Measurements from ENCODE around the gene XYLT1. TPM values are rescaled to one million over a fixed set of nuclear protein-coding genes. Genes with fewer than 3 reads are reported as not detected.

XYLT1 gene
- total and polyA plus RNA-seq, 2 experiments from 2014 or later = 4.5 to 26.3 TPM

- H3K4me1 ChIP-seq (ENCODE audit: insufficient read depth) = peaks cover 13% of the 10 kb centered on the region
- TF ChIP-seq EZH2phosphoT487 (IDR thresholded peaks at IDR 0.05; ENCODE audit: insufficient read depth, low read depth) (no peak), EZH2 (IDR thresholded peaks at IDR 0.05; ENCODE audit: insufficient read depth, poor library complexity, severe bottlenecking) (no peak)
- no peaks in the 10 kb centered on the region for H3K9me2 ChIP-seq (ENCODE audit: insufficient read depth)
- H3F3A ChIP-seq (ENCODE audit: insufficient read depth) = peaks cover 21% of the 10 kb centered on the region
- peaks cover 97% of the 10 kb centered on the region for H3K79me2 ChIP-seq (ENCODE audit: insufficient read depth)
- in situ Hi-C loops (cut with MboI) = no loop called here
- no peaks in the 10 kb centered on the region for H3K9me3 ChIP-seq (ENCODE audit: low read depth)
- DNase-seq = no peak
- no peak overlapping the region for H2AFZ ChIP-seq
- H3K4me2 ChIP-seq (ENCODE audit: unreplicated experiment) = no peak overlapping the region
- no peaks in the 10 kb centered on the region for H3K27me3 ChIP-seq (replicated peaks; ENCODE audit: insufficient read depth)
- H3K9ac ChIP-seq = no peak overlapping the region
- peaks cover 6% of the 10 kb centered on the region; the same call in 1 of the 2 replicates for H4K20me1 ChIP-seq (ENCODE audit: insufficient read depth)
- H3K27ac ChIP-seq = no peak overlapping the region
- 73 to 80% methylated on average over 14 of the region's 14 CpGs for WGBS, 2 experiments (ENCODE audit: low coverage in 1 of 2, low lambda C conversion rate in 2 of 2, missing lambda C conversion rate in 2 of 2)
- no peak overlapping the region for H3K4me3 ChIP-seq
- H3K36me3 ChIP-seq (ENCODE audit: low read depth) = no peaks in the 10 kb centered on the region
Measured at GRCh38 chr16:17382949-17383863, 87.6 kb downstream of the XYLT1 start.

DNA sequence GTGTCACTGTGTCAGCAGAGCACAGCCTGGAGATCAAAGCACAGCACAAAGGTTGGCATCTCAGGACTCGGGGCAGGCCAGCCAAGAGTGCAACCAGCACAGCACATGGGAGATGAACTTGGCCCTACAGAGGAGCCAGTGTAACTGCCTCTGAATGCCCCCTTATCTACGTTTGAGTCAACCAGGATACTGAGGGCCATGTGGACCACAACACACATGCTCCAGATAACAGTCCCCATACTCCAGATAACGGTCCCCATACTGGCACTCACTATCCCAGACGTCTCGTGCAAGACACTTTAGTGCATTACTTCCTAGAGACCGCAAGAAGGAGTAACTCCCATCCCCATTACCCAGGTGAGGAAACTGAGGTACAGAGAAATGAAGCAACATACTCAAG is 88.2 kb downstream of the XYLT1 start:
- Histone ChIP-seq H3K9me3 (ENCODE audit: low read depth) (no peaks in the 10 kb centered on the region), H3K4me3 (no peak overlapping the region), H3F3A (ENCODE audit: insufficient read depth) (peaks cover 22% of the 10 kb centered on the region), H3K9me2 (ENCODE audit: insufficient read depth) (no peaks in the 10 kb centered on the region), H2AFZ (no peak overlapping the region), H3K27ac (no peak overlapping the region), H3K9ac (no peak overlapping the region), H3K27me3 (replicated peaks; ENCODE audit: insufficient read depth) (no peaks in the 10 kb centered on the region), H3K4me2 (ENCODE audit: unreplicated experiment) (no peak overlapping the region), H3K79me2 (ENCODE audit: insufficient read depth) (peaks cover 97% of the 10 kb centered on the region), H4K20me1 (ENCODE audit: insufficient read depth) (peaks cover 7% of the 10 kb centered on the region; the same call in 1 of the 2 replicates), H3K36me3 (ENCODE audit: low read depth) (no peaks in the 10 kb centered on the region), H3K4me1 (ENCODE audit: insufficient read depth) (peaks cover 18% of the 10 kb centered on the region)
- WGBS, 2 experiments (ENCODE audit: low coverage in 1 of 2, low lambda C conversion rate in 2 of 2, missing lambda C conversion rate in 2 of 2) = 88 to 94% methylated on average over 6 of the region's 6 CpGs
- no peak for TF ChIP-seq EZH2phosphoT487 (IDR thresholded peaks at IDR 0.05; ENCODE audit: insufficient read depth, low read depth)
- no peak for TF ChIP-seq EZH2 (IDR thresholded peaks at IDR 0.05; ENCODE audit: insufficient read depth, poor library complexity, severe bottlenecking)
- in situ Hi-C loops (cut with MboI) = no loop called here
- no peak for DNase-seq

DNA sequence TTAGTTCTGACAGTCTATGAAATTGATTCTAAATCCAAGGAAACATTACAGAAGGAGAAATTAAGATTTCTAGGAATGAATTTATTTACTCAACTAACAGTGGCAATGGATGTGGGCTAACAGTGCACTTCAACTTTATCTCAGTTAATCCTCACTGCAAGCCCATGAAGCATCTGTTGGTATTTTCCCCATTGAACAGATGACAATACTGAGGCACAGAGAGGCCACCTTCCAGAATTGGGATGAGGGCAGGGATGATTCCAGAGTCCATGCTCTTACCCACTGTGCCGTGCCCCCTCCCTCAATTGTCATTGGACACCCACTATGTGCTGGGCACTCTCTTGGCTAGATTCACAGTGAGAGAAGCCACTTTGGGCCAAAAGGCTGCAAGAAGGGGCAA is 89.0 kb downstream of the XYLT1 start:
- H3K36me3 ChIP-seq (ENCODE audit: low read depth) = no peaks in the 10 kb centered on the region
- H3K79me2 ChIP-seq (ENCODE audit: insufficient read depth) = peaks cover 97% of the 10 kb centered on the region
- no peaks in the 10 kb centered on the region for H3K27me3 ChIP-seq (replicated peaks; ENCODE audit: insufficient read depth)
- H4K20me1 ChIP-seq (ENCODE audit: insufficient read depth) = peaks cover 7% of the 10 kb centered on the region; the same call in 1 of the 2 replicates
- no peak overlapping the region for H2AFZ ChIP-seq
- in situ Hi-C loops (cut with MboI) = no loop called here
- no peaks in the 10 kb centered on the region for H3K9me2 ChIP-seq (ENCODE audit: insufficient read depth)
- no peak overlapping the region for H3K27ac ChIP-seq
- H3K4me2 ChIP-seq (ENCODE audit: unreplicated experiment) = no peak overlapping the region
- WGBS, 2 experiments (ENCODE audit: low coverage in 1 of 2, low lambda C conversion rate in 2 of 2, missing lambda C conversion rate in 2 of 2) = 100% methylated on average over 1 of the region's 1 CpG
- H3K4me3 ChIP-seq = no peak overlapping the region
- no peaks in the 10 kb centered on the region for H3K9me3 ChIP-seq (ENCODE audit: low read depth)
- no peak overlapping the region for H3K9ac ChIP-seq
- H3K4me1 ChIP-seq (ENCODE audit: insufficient read depth) = peaks cover 23% of the 10 kb centered on the region
- peaks cover 23% of the 10 kb centered on the region for H3F3A ChIP-seq (ENCODE audit: insufficient read depth)
- DNase-seq = no peak
- TF ChIP-seq EZH2 (IDR thresholded peaks at IDR 0.05; ENCODE audit: insufficient read depth, poor library complexity, severe bottlenecking) = no peak
- TF ChIP-seq EZH2phosphoT487 (IDR thresholded peaks at IDR 0.05; ENCODE audit: insufficient read depth, low read depth) = no peak

- Histone ChIP-seq H3K79me2 (ENCODE audit: insufficient read depth) (peaks cover 97% of the 10 kb centered on the region), H4K20me1 (ENCODE audit: insufficient read depth) (peaks cover 7% of the 10 kb centered on the region; the same call in 1 of the 2 replicates), H3K36me3 (ENCODE audit: low read depth) (no peaks in the 10 kb centered on the region), H3K4me1 (ENCODE audit: insufficient read depth) (peaks cover 23% of the 10 kb centered on the region), H3K9ac (no peak overlapping the region), H3K4me2 (ENCODE audit: unreplicated experiment) (no peak overlapping the region), H3K27ac (no peak overlapping the region), H3F3A (ENCODE audit: insufficient read depth) (peaks cover 18% of the 10 kb centered on the region), H3K9me3 (ENCODE audit: low read depth) (no peaks in the 10 kb centered on the region), H3K9me2 (ENCODE audit: insufficient read depth) (no peaks in the 10 kb centered on the region), H2AFZ (no peak overlapping the region), H3K4me3 (no peak overlapping the region), H3K27me3 (replicated peaks; ENCODE audit: insufficient read depth) (no peaks in the 10 kb centered on the region)
- in situ Hi-C loops (cut with MboI) = no loop called here
- 65 to 75% methylated on average over 3 of the region's 3 CpGs for WGBS, 2 experiments (ENCODE audit: low coverage in 1 of 2, low lambda C conversion rate in 2 of 2, missing lambda C conversion rate in 2 of 2)
- no peak for TF ChIP-seq EZH2phosphoT487 (IDR thresholded peaks at IDR 0.05; ENCODE audit: insufficient read depth, low read depth)
- no peak for TF ChIP-seq EZH2 (IDR thresholded peaks at IDR 0.05; ENCODE audit: insufficient read depth, poor library complexity, severe bottlenecking)
- peak; percentile 67 for DNase-seq
Measured at GRCh38 chr16:17380613-17381012, 90.1 kb downstream of the XYLT1 start.
